Stimulated activated CD8-positive, alpha-beta memory T cell treated with anti-CD3 and anti-CD28 coated beads, Interleukin-4, amount 100 ng/mL, for 4 hours (primary cell): ENCODE measurements around the gene DDX10.

Experiments
- DNase-seq, 2 donors: peaks; one replicate each; pipeline ENCODE4 v3.0.0-alpha.2; 2020; ENCODE audit warnings: low read depth in 2 of 2, low spot score in 1 of 2

DDX10 gene

DNA sequence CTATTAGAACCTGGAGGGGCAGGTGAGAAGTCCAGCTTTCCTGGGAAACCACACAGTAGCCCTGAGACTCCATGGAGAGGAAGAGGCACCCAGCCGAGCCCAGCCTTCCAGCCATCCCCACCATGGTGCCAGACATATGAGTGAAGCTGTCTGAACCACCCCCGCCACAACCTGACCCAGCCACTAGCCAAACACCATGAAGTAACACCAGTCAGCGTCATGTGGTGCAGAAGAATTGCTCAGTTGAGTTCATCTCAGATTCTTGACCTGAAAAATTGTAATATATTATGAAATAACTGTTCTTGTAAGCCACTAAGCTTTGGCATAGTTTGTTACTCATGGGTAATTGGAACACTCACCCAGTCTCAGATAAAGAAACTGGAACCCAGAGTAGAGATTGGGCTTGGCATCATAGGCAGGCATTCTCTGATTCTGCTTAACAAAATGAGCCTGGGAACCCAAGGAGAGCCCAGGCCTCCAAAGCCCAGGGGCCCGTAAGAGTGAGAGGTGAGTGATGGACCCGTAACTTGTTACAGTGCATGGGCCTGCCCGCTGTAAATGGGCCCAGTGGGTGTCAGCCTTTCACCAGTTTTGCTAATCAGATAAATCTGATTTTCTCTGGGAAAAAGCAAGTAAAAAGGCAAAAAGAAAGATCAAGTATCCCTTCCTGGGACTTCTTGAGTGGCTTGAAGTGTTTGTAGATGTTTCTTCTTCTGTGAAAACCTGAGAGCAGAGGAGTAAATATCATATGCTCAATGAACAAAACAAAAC is 305.5 kb downstream of the DDX10 start:
- DNase-seq, result no peak

GRCh38 chr11:108973402-108974162 is 308.7 kb downstream of the DDX10 start:
- no peak for DNase-seq

- DNase-seq, result no peak
Observed at GRCh38 chr11:108975026-108975425, 310.2 kb downstream of the DDX10 start.

- DNase-seq, result no peak
Observed at GRCh38 chr11:108975641-108976071, 310.8 kb downstream of the DDX10 start.

DNA sequence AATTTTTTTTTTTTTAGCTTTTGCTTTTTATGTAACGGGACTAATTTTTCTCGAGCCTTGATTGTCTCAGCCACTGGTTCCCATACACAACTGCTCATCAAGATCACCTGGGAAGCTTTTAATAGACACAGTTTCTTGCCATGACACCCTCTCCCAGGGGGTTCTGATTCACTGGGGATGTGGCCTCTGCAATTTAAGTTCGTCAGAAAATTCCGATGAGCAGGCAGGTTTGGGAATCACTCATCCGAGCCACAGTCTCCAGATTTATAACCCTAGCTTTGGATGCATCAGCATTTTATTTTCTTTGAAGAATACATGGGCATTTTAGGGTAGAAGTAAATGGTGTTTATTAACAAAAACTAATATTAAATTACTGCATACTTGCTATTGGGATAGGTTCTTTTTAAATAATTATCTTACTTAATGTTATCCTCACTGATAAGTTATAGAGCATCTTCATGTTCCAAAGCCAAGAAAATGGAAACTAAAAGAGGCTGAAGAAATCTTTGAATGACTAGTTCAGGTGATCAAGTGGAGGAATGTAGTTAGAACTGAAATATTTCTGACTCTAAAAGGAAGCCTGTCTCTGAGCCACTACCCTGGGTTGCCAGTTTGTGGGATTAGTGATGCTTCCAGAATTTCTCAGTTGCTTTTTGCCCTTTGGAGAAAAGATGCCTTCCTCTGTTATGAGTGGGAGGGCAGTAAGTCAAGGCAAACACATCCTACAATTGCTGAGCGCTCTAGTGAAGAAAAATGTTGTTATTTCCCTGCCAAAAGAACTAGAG is 319.0 kb downstream of the DDX10 start:
- DNase-seq, result no peak

DNA sequence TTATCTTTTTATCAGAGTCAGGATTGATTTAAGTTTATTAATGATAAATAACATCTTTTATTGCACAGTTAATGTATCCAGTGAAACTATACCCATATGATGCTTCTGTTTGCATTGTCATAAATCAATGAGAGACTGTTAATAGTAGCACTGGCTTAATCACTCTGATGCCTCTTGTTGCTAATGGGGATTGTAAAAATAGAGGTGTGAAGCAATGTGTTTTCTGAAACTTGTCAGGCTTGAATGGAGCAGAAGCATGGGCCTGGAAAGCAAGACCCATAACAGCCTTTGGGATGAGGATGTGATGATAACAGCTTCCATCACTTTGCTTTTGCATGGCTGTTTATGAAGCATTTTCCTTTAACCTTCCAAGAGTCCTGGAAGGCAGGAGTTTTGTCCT is 319.7 kb downstream of the DDX10 start:
- DNase-seq, result no peak

- no peak for DNase-seq
Observed at GRCh38 chr11:108985236-108985944, 320.5 kb downstream of the DDX10 start.

- no peak for DNase-seq
Observed at GRCh38 chr11:108985945-108986279, 321.0 kb downstream of the DDX10 start.
